ENCODE results near the gene DUOX1.

DUOX1 gene

DNA sequence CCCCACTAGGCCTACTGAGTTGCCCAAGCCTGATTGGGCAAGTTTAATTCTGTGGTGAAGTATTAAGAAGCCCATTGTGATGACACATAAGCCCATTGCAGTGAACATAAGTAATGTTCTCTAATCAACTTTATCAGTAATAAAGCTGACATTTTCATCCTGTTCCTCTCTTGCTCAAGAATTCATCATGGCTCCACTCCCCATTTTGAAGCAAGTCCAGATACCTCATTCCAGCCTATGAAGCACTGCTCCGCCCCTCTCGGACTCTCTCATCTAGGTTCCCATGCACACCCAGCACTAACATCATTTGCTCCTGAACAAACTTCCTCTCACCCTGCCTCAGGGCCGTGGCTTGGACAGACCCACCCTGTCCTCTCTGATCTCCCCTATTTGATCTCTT, 47.5 kb downstream of the DUOX1 start:
- Mint-ChIP-seq H3K27ac (no peak overlapping the region), H3K4me3 (no peak overlapping the region), H3K4me1 (ENCODE audit: low read depth) (peaks cover 8% of the 10 kb centered on the region)

GRCh38 chr15:45179221-45179985, 49.6 kb downstream of the DUOX1 start:
- Mint-ChIP-seq H3K9me3 (no peaks in the 10 kb centered on the region), H3K27ac (no peak overlapping the region), H3K4me3 (no peak overlapping the region), H3K36me3 (ENCODE audit: low read depth) (peaks cover 17% of the 10 kb centered on the region), H3K27me3 (no peaks in the 10 kb centered on the region), H3K4me1 (ENCODE audit: low read depth) (peaks cover 17% of the 10 kb centered on the region)

More for the DNA sequence above, 47.5 kb downstream of the DUOX1 start:
- H3K27me3 Mint-ChIP-seq = no peaks in the 10 kb centered on the region
- peaks cover 17% of the 10 kb centered on the region for H3K36me3 Mint-ChIP-seq (ENCODE audit: low read depth)
- H3K9me3 Mint-ChIP-seq = no peaks in the 10 kb centered on the region

DNA sequence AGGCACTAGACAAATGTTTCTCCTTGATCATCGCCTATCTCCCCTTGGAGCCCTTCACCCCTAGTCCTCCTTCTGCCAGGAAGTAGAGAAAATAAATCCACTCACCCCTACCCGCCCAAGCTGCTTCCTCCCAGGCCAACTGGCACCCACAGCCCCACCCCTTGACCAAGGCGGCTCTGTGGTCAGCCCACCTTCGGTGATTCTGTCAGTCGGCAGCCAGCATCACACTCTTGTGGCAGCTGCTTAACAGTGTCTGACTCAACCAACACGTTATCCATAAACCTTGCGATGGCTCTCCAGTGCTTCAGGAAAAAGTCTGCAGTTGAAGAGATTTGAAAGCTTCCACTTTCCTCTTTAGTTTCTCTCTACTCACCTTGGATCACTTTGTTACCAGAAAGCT, 50.4 kb downstream of the DUOX1 start:
- no peaks in the 10 kb centered on the region for H3K9me3 Mint-ChIP-seq
- peaks cover 17% of the 10 kb centered on the region for H3K4me1 Mint-ChIP-seq (ENCODE audit: low read depth)
- H3K27ac Mint-ChIP-seq = no peak overlapping the region
- peaks cover 17% of the 10 kb centered on the region for H3K36me3 Mint-ChIP-seq (ENCODE audit: low read depth)
- H3K4me3 Mint-ChIP-seq = no peak overlapping the region
- no peaks in the 10 kb centered on the region for H3K27me3 Mint-ChIP-seq

DNA sequence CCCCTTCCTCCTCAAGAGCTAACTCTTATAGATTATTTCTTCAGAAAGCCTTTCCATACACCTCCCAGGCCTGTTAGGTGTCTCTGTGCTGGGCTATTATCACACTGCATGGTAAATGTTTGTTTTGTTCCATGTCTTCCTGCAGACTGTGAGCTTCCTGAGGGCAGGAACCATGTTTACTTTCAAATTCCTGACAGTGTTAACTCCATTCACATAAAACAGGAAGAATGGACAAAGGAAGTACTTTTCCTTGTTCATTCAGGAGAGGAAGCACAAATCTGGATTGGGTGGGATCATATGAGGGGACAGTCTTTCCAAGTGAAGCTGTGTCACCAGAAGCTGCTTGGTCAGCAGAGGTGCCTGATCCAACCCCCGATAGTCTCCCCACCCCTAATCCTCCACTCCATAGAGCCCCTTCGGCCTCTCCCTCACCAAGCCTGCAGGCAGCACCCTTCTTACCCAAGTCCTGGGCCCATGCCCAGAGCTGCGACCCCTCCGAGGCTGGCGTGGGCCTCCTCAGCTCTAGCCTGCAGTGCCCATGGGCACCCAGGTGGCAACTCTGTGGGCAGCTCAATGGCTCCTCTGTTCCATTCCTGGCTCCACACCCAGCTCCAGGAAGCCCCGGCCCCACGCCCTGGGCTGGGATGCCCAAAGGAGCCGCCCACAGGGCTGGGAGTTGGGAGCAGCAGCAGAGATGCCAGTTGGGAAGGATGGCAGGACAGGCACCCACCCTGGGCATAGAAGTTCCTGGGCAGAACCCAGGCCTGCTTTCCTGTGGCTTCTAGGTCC, 51.0 kb downstream of the DUOX1 start:
- peaks cover 20% of the 10 kb centered on the region for H3K4me1 Mint-ChIP-seq (ENCODE audit: low read depth)
- no peak overlapping the region for H3K4me3 Mint-ChIP-seq
- H3K9me3 Mint-ChIP-seq = no peaks in the 10 kb centered on the region
- peaks cover 17% of the 10 kb centered on the region for H3K36me3 Mint-ChIP-seq (ENCODE audit: low read depth)
- H3K27ac Mint-ChIP-seq = no peak overlapping the region
- no peaks in the 10 kb centered on the region for H3K27me3 Mint-ChIP-seq

- no peaks in the 10 kb centered on the region for H3K27me3 Mint-ChIP-seq
- H3K4me1 Mint-ChIP-seq (ENCODE audit: low read depth) = peaks cover 26% of the 10 kb centered on the region
- no peak overlapping the region for H3K27ac Mint-ChIP-seq
- no peaks in the 10 kb centered on the region for H3K9me3 Mint-ChIP-seq
- H3K36me3 Mint-ChIP-seq (ENCODE audit: low read depth) = peaks cover 11% of the 10 kb centered on the region
- no peak overlapping the region for H3K4me3 Mint-ChIP-seq
Measured at GRCh38 chr15:45181491-45182285, 51.9 kb downstream of the DUOX1 start.

DNA sequence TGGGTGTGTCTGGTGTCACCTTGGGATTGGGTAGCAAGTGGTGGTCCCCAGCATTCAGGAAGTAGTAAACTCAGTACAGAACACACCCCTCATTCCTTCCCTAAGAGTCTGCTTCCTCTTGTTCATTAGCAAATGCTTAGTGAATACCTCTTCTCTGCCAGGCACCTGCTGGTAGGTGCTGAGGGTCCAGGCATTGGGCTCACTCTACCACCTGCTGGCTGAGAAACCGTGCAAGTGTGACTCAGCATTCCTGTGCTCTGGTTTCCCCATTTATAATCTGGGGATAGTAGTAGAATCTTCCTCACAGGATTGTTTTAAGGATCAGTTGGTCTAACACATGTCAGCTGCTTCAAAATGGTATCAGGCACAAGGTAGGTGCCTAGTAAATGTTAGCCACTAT, 53.2 kb downstream of the DUOX1 start:
- H3K4me3 Mint-ChIP-seq = no peak overlapping the region
- no peaks in the 10 kb centered on the region for H3K9me3 Mint-ChIP-seq
- H3K27ac Mint-ChIP-seq = peak overlapping the region; percentile 41
- no peaks in the 10 kb centered on the region for H3K27me3 Mint-ChIP-seq
- no peaks in the 10 kb centered on the region for H3K36me3 Mint-ChIP-seq (ENCODE audit: low read depth)
- H3K4me1 Mint-ChIP-seq (ENCODE audit: low read depth) = peaks cover 32% of the 10 kb centered on the region

- Mint-ChIP-seq H3K36me3 (ENCODE audit: low read depth) (no peaks in the 10 kb centered on the region), H3K4me1 (ENCODE audit: low read depth) (peaks cover 37% of the 10 kb centered on the region), H3K4me3 (no peak overlapping the region), H3K9me3 (no peaks in the 10 kb centered on the region), H3K27ac (no peak overlapping the region), H3K27me3 (peaks cover 2% of the 10 kb centered on the region)
Measured at GRCh38 chr15:45183511-45183910, 53.7 kb downstream of the DUOX1 start.

GRCh38 chr15:45184562-45185041, 54.8 kb downstream of the DUOX1 start:
- Mint-ChIP-seq H3K27me3 (peaks cover 3% of the 10 kb centered on the region), H3K4me1 (ENCODE audit: low read depth) (peaks cover 40% of the 10 kb centered on the region), H3K9me3 (no peaks in the 10 kb centered on the region), H3K36me3 (ENCODE audit: low read depth) (no peaks in the 10 kb centered on the region), H3K27ac (no peak overlapping the region), H3K4me3 (no peak overlapping the region)

DNA sequence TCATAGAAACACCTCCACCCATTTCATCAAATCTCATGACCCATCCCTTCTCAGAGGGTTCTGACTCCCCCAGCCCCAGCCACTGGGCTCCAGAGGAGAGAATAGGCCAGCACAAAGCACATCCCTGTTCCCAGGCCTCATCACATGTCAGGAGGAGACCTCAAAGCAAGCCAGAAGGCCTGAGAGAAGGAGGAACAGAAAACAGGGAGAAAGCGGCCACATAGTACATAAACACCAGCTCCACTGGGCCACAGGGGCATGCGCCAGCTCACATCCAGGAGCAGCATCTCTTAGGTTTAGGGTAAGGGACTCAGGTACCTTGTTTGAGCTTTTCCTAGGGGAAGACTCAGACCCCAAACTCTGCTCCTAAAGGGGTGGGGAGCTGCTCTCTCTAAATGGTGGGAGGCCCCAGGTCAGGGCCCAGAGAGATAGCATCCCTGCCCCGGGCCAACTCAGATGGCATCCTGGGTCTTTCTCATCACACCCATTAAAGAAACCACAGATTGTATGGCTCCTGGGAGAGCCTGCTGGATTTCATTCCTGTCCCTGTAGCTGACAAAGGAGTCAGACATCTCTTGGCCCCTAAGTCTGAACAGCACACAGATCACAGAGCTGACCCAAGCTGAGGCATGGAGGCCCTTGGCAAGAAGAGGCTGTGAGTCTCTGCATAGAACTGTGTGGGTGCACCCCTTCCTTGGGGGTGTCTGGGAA, 55.4 kb downstream of the DUOX1 start:
- peaks cover 3% of the 10 kb centered on the region for H3K27me3 Mint-ChIP-seq
- no peaks in the 10 kb centered on the region for H3K36me3 Mint-ChIP-seq (ENCODE audit: low read depth)
- H3K9me3 Mint-ChIP-seq = no peaks in the 10 kb centered on the region
- H3K27ac Mint-ChIP-seq = no peak overlapping the region
- H3K4me1 Mint-ChIP-seq (ENCODE audit: low read depth) = peaks cover 37% of the 10 kb centered on the region
- H3K4me3 Mint-ChIP-seq = no peak overlapping the region

DNA sequence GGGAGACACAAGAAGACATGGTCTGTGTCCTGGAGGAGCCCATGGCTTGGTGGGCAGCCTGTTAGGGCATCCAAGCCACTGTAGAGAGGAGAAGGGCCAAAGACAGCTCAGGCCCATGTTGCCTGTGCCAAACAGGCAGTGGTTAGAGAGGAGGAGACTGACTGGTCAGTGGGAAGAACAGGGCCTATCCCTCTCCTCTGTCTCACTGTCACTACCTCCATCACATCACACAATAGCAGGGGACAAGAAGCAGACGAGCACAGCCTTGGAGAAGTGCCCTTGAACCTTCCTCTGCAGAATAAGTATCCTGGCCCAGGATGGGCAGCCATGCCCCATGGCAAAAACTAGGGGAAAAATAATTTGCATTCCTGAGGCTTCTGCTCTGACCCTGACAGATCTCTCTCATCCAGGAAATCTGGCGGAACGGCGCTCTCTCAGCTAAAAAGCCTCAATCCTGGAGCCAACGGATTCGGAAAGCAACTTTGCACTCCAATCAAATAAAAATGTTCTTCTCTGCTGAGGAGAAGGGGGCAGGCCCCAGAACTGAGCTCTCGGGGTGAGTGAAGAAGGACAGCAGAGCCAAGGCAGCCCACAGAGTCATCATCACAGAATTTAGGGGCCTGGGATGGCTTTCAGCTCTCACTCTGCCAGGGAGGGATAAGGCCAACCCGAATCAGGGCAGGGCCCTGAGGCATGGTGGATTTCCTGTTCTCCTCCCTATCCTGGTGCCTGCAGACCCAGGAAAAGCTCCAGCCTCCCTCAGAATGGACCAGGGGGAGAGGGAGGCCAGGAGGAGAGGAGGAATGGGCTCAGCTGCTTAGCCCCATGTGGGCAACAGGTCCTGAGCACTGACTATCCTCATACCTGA, 56.3 kb downstream of the DUOX1 start:
- H3K4me1 Mint-ChIP-seq (ENCODE audit: low read depth) = peaks cover 32% of the 10 kb centered on the region
- no peaks in the 10 kb centered on the region for H3K36me3 Mint-ChIP-seq (ENCODE audit: low read depth)
- H3K9me3 Mint-ChIP-seq = no peaks in the 10 kb centered on the region
- H3K4me3 Mint-ChIP-seq = peak overlapping the region; percentile 85
- no peak overlapping the region for H3K27ac Mint-ChIP-seq
- peaks cover 3% of the 10 kb centered on the region for H3K27me3 Mint-ChIP-seq

DNA sequence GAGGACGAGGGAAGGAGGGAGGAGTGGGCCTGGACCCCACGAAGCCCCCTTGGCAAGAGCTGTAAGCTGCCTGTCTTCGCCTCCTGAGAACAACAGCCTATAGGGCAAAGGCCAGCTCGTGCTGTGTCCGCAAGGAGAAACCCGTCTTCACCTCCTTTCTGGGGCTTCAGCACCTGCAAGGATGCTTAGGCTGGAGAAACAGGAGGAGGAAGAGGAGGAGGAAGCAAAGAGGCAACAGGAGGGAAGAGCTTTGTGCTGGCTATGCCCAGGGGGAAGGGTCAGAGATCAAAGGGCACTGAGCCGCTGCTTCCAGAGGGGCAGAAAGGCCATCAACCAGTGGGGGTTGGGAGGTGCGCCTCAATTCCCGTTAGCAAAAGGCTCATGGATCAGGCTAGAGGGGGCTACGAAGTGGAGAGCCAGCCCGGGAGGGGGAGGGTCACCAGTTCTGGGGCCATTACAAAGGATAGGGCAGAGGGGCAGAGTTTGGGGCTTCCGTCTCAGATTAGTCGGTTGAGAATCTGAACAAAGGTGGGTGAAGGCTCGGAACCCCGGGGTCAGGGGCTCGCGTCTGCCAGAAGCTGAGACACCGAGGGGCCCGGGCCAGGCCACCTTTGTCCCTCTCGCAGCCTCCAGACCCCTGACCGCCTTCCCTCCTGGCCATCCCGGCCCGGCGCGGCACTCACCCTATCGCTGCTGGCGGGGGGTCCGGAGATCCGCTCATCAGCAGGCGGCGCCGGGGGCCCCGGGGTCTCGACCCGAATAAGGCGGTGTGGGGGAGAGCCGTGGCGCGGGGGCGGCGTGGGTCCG, 57.2 kb downstream of the DUOX1 start:
- H3K27ac Mint-ChIP-seq = peak overlapping the region; percentile 84
- peaks cover 3% of the 10 kb centered on the region for H3K27me3 Mint-ChIP-seq
- H3K9me3 Mint-ChIP-seq = no peaks in the 10 kb centered on the region
- H3K4me1 Mint-ChIP-seq (ENCODE audit: low read depth) = peaks cover 32% of the 10 kb centered on the region
- H3K4me3 Mint-ChIP-seq = peak overlapping the region; percentile 85
- no peaks in the 10 kb centered on the region for H3K36me3 Mint-ChIP-seq (ENCODE audit: low read depth)

DNA sequence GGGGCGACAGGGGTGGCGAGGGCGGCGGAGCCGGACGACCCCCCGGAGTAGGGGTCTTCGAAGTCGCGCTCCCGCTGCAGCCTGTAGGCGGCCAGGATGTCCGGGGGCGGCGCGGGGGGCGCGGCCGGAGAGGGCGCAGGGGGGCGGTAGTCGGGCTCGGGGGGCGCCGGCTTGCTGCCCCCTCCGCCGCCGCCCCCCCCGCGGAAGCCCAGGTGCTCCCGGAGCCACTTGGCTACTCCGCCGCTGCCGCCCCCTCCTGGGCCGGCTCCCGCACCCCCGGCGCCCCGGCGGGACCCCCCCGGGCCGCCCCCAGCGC, 57.7 kb downstream of the DUOX1 start:
- no peak overlapping the region for H3K27ac Mint-ChIP-seq

More for the DNA sequence above, 57.7 kb downstream of the DUOX1 start:
- Mint-ChIP-seq H3K36me3 (ENCODE audit: low read depth) (no peaks in the 10 kb centered on the region), H3K27me3 (peaks cover 3% of the 10 kb centered on the region), H3K9me3 (no peaks in the 10 kb centered on the region), H3K4me3 (no peak overlapping the region), H3K4me1 (ENCODE audit: low read depth) (peaks cover 32% of the 10 kb centered on the region)
